Fibroblast of lung (primary cell): ENCODE results near the gene CYP27B1. TPM values are rescaled to one million over a fixed set of nuclear protein-coding genes. Genes with fewer than 3 reads are reported as not detected.

Experiments used
- DNase-seq, 2 donors: peaks; one replicate each; pipeline versions ENCODE4 v3.0.0 to v3.0.0-alpha.2; 2010; ENCODE audit warnings: low read depth in 2 of 2
- H2AFZ ChIP-seq: 2 replicates; pipeline ENCODE4 v1.5.1; 2012; ENCODE audit warnings: low read length, control low read depth, inconsistent platforms
- H3K27ac ChIP-seq: 2 replicates; pipeline ENCODE4 v1.5.1; 2011; ENCODE audit warnings: low read length, control low read depth; ENCODE audit not compliant: insufficient read depth
- H3K27me3 ChIP-seq: 2 replicates; pipeline ENCODE4 v1.5.1; 2011; ENCODE audit warnings: mild to moderate bottlenecking, low read length; ENCODE audit not compliant: control insufficient read depth, insufficient read depth
- H3K36me3 ChIP-seq: 2 replicates; pipeline ENCODE4 v1.5.1; 2011; ENCODE audit warnings: low read length; ENCODE audit not compliant: control insufficient read depth, insufficient read depth
- H3K4me1 ChIP-seq: 2 replicates; pipeline ENCODE4 v1.5.1; 2011; ENCODE audit warnings: low read length; ENCODE audit not compliant: control insufficient read depth, insufficient read depth; ENCODE audit errors: extremely low read depth
- H3K4me2 ChIP-seq: 2 replicates; pipeline ENCODE4 v1.5.1; 2011; ENCODE audit warnings: low read length, control low read depth; ENCODE audit not compliant: insufficient read depth; ENCODE audit errors: extremely low read depth
- H3K4me3 ChIP-seq, 4 experiments: fragments of 200-600 bp in 1 of 4; sonication (generic) in 1 of 4; replicated peaks in 1 of 4; 2 replicates each; pipeline ENCODE4 v1.5.1; 2011 to 2016; ENCODE audit warnings: low read length in 4 of 4, low read depth in 3 of 4, mild to moderate bottlenecking in 3 of 4, control low read depth in 2 of 4, inconsistent platforms in 1 of 4, mixed read lengths in 1 of 4; ENCODE audit not compliant: insufficient read depth in 1 of 4; ENCODE audit errors: control extremely low read depth in 1 of 4
- H3K79me2 ChIP-seq: 2 replicates; pipeline ENCODE4 v1.5.1; 2012; ENCODE audit warnings: mild to moderate bottlenecking, low read length, inconsistent platforms; ENCODE audit not compliant: control insufficient read depth, insufficient read depth
- H3K9ac ChIP-seq: 2 replicates; pipeline ENCODE4 v1.5.1; 2011; ENCODE audit warnings: mild to moderate bottlenecking, low read length, control low read depth; ENCODE audit not compliant: insufficient read depth
- H3K9me3 ChIP-seq: 2 replicates; pipeline ENCODE4 v1.5.1; 2012; ENCODE audit warnings: low read depth, low read length; ENCODE audit not compliant: control insufficient read depth, insufficient read depth
- H4K20me1 ChIP-seq: 2 replicates; pipeline ENCODE4 v1.5.1; 2011; ENCODE audit warnings: low read length; ENCODE audit not compliant: control insufficient read depth, insufficient read depth; ENCODE audit errors: extremely low read depth
- EZH2 ChIP-seq: IDR thresholded peaks from 2 replicates; pipeline ENCODE4 v1.5.1; 2012; ENCODE audit warnings: low read length, control low read depth, mild to moderate bottlenecking; ENCODE audit errors: missing control alignments
- polyA plus RNA-seq, 2 donors: library from polyadenylated mRNA; depleted of rRNA in 1 of 2; stranded (reverse) in 1 of 2; unstranded in 1 of 2; fragments of >200 nt; gene quantifications; 2 replicates each; pipeline ENCODE4 v1.2.1, GENCODE V29; 2011 to 2012; ENCODE audit warnings: missing spikeins in 1 of 2
- total RNA-seq: library from RNA; depleted of rRNA; stranded (reverse); fragments of >200 nt; gene quantifications from 2 replicates; pipeline ENCODE4 v1.2.1, GENCODE V29; 2014
- TF ChIP-seq, protein P1 (sequence below), 2 donors: IDR thresholded peaks in 1 of 2; conservative IDR thresholded peaks in 1 of 2; 1 replicate in 1 of 2; 2 replicates in 1 of 2; pipeline ENCODE4 v1.5.1; 2011 to 2012; ENCODE audit warnings: low read length in 2 of 2, control low read depth in 1 of 2, inconsistent platforms in 1 of 2, low read depth in 1 of 2, mild to moderate bottlenecking in 1 of 2

The CYP27B1 gene
- total and polyA plus RNA-seq, 2 donors (not counting 1 experiment from before 2014, with no cell fraction given) = 0.17 to 0.26 TPM

DNA sequence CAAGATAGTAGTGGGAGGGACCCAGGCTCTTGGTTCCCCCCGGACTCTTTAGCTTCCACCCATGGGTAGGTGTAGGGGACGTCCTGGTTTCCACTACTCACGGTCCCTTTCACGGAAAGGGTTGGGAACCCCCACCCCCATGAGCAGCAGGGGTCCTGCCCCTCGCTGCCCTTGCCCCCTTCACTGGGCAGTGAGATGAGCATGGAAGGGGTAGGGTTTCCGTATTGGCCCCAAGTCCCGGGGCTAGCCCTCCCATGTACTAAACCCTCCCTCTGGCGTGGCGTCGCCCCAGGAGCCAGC, 41.1 kb downstream of the CYP27B1 start:
- TF ChIP-seq EZH2 = no peak
- TF ChIP-seq, protein P1, sequence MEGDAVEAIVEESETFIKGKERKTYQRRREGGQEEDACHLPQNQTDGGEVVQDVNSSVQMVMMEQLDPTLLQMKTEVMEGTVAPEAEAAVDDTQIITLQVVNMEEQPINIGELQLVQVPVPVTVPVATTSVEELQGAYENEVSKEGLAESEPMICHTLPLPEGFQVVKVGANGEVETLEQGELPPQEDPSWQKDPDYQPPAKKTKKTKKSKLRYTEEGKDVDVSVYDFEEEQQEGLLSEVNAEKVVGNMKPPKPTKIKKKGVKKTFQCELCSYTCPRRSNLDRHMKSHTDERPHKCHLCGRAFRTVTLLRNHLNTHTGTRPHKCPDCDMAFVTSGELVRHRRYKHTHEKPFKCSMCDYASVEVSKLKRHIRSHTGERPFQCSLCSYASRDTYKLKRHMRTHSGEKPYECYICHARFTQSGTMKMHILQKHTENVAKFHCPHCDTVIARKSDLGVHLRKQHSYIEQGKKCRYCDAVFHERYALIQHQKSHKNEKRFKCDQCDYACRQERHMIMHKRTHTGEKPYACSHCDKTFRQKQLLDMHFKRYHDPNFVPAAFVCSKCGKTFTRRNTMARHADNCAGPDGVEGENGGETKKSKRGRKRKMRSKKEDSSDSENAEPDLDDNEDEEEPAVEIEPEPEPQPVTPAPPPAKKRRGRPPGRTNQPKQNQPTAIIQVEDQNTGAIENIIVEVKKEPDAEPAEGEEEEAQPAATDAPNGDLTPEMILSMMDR (conservative IDR thresholded peaks at IDR 0.05 in 1 of 2, IDR thresholded peaks at IDR 0.05 in 1 of 2; ENCODE audit: low read depth in 1 of 2, low read length in 2 of 2) = no peak
- peak overlapping the region; percentile 69 to 86 (median 84) for H3K4me3 ChIP-seq
- H3K9ac ChIP-seq = peak overlapping the region; percentile 86
- no peaks in the 10 kb centered on the region for H3K9me3 ChIP-seq
- no peak overlapping the region for H3K27ac ChIP-seq
- no peaks in the 10 kb centered on the region for H3K79me2 ChIP-seq
- peaks cover 5% of the 10 kb centered on the region for H3K4me1 ChIP-seq
- peak overlapping the region; percentile 92 for H3K4me2 ChIP-seq
- no peaks in the 10 kb centered on the region for H4K20me1 ChIP-seq
- H3K36me3 ChIP-seq = peaks cover 5% of the 10 kb centered on the region
- peak overlapping the region; percentile 39 for H2AFZ ChIP-seq
- no peaks in the 10 kb centered on the region for H3K27me3 ChIP-seq
- no peak for DNase-seq

DNA sequence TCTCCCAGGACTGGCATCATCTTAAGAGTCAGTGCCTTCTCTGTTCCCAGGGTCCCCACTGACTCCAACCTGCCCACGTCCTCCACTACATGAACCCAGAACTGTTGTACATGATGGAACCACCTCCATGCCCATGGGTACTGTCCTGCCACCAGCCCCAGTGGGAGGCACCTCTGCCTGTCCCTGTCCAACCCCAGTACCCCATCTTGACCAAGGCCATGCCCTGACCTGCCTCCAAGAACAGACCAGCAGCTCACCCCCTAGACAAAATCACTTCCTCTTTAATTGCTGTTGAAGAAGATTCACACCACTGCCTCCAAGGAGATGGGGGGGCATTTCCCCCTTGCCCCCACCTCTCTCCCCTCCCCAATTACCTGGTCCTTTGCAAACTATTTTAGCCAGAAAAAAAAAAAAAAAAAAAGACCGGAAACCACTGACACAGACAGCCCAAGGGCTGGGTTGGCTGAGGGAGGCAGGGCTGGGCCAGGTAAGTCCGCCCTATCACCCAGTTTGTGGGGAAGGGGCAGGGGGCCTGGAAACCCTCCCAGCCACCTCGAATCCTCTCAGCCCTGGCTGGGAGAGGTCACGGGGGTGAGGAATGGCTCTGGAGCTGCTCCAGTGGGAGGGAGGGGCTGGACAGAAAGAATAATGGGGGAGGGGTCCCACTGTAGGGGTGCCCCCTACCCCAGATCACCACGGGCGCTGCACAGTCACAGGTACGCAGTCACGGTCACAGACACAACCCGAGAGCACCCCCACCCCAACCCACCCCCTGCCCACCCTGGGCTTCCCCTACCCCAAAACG, 41.7 kb downstream of the CYP27B1 start:
- H2AFZ ChIP-seq = no peak overlapping the region
- no peak overlapping the region for H3K27ac ChIP-seq
- peaks cover 5% of the 10 kb centered on the region for H3K4me1 ChIP-seq
- no peak for TF ChIP-seq EZH2
- TF ChIP-seq, protein P1 (conservative IDR thresholded peaks at IDR 0.05 in 1 of 2, IDR thresholded peaks at IDR 0.05 in 1 of 2; ENCODE audit: low read depth in 1 of 2, low read length in 2 of 2) = no peak
- no peaks in the 10 kb centered on the region for H3K9me3 ChIP-seq
- no peaks in the 10 kb centered on the region for H3K27me3 ChIP-seq
- no peak overlapping the region for H3K9ac ChIP-seq
- H3K4me3 ChIP-seq = no peak overlapping the region
- DNase-seq = no peak
- no peak overlapping the region for H3K4me2 ChIP-seq
- H3K36me3 ChIP-seq = peaks cover 8% of the 10 kb centered on the region
- no peaks in the 10 kb centered on the region for H4K20me1 ChIP-seq
- no peaks in the 10 kb centered on the region for H3K79me2 ChIP-seq

- Histone ChIP-seq H3K27me3 (no peaks in the 10 kb centered on the region), H3K4me1 (peaks cover 5% of the 10 kb centered on the region), H3K79me2 (no peaks in the 10 kb centered on the region), H3K4me2 (no peak overlapping the region), H3K27ac (no peak overlapping the region), H3K9me3 (no peaks in the 10 kb centered on the region), H3K36me3 (peaks cover 8% of the 10 kb centered on the region), H4K20me1 (no peaks in the 10 kb centered on the region), H3K4me3 (no peak overlapping the region), H2AFZ (no peak overlapping the region), H3K9ac (no peak overlapping the region)
- no peak for TF ChIP-seq EZH2
- TF ChIP-seq, protein P1 (conservative IDR thresholded peaks at IDR 0.05 in 1 of 2, IDR thresholded peaks at IDR 0.05 in 1 of 2; ENCODE audit: low read depth in 1 of 2, low read length in 2 of 2) = no peak
- DNase-seq = no peak
Observed at GRCh38 chr12:57724003-57724935, 42.6 kb downstream of the CYP27B1 start.
